NK-92 (cell line): ENCODE measurements around the gene OLFML2B.
"Not testable (repeated sequence)": the region's sequence is repeated elsewhere in the genome, so short reads cannot be mapped to it uniquely, and the experiment has no call there.

Source experiments
- DNase-seq: peaks from one replicate; lab custom pipeline; 2025; ENCODE audit not compliant: unreplicated experiment; lab: John Stamatoyannopoulos, UW

Gene OLFML2B

GRCh38 chr1:162023547-162024501 lies at the start of gene OLFML2B:
Gene OLFML2B, minus strand, starts transcription at chr1:162023869. Its CDS starts 439 bp downstream, at chr1:162023430.
- DNase-seq: no peak

GRCh38 chr1:162072740-162073139 lies 49.1 kb upstream of the OLFML2B start:
- no peak for DNase-seq

GRCh38 chr1:162070825-162071224 lies 47.2 kb upstream of the OLFML2B start:
- no peak for DNase-seq

GRCh38 chr1:162070094-162070748 lies 46.6 kb upstream of the OLFML2B start:
- no peak for DNase-seq

- DNase-seq: no peak
These were observed 45.8 kb upstream of the OLFML2B start, which contains the start of gene NOS1AP for GRCh38 chr1:162069334-162070093. Gene NOS1AP, plus strand, starts transcription at chr1:162069691. Its CDS starts 487 bp downstream, at chr1:162070178.

GRCh38 chr1:162068301-162068700 lies 44.6 kb upstream of the OLFML2B start:
- DNase-seq: no peak

- DNase-seq: no peak
These were observed 43.8 kb upstream of the OLFML2B start for GRCh38 chr1:162067466-162067865.

GRCh38 chr1:162066836-162067235 lies 43.2 kb upstream of the OLFML2B start:
- not testable (repeated sequence) for DNase-seq

- DNase-seq: no peak
These were observed 41.3 kb upstream of the OLFML2B start for GRCh38 chr1:162065016-162065415.

- no peak for DNase-seq
These were observed 38.9 kb upstream of the OLFML2B start for GRCh38 chr1:162062542-162063015.

GRCh38 chr1:162060314-162060713 lies 36.6 kb upstream of the OLFML2B start:
- DNase-seq: no peak

GRCh38 chr1:162059721-162060120 lies 36.1 kb upstream of the OLFML2B start:
- no peak for DNase-seq

GRCh38 chr1:162056579-162056978 lies 32.9 kb upstream of the OLFML2B start:
- no peak for DNase-seq

- DNase-seq: no peak
These were observed 32.4 kb upstream of the OLFML2B start for GRCh38 chr1:162056043-162056442.

- DNase-seq: no peak
These were observed 31.4 kb upstream of the OLFML2B start for GRCh38 chr1:162055062-162055461.

GRCh38 chr1:162053949-162054348 lies 30.3 kb upstream of the OLFML2B start:
- DNase-seq: not testable (repeated sequence)

- no peak for DNase-seq
These were observed 23.3 kb upstream of the OLFML2B start for GRCh38 chr1:162046921-162047320.

- no peak for DNase-seq
These were observed 18.7 kb upstream of the OLFML2B start for GRCh38 chr1:162042361-162042760.

GRCh38 chr1:162040657-162041056 lies 17.0 kb upstream of the OLFML2B start:
- DNase-seq: no peak

- DNase-seq: no peak
These were observed 16.3 kb upstream of the OLFML2B start for GRCh38 chr1:162040001-162040400.

GRCh38 chr1:162038624-162039023 lies 15.0 kb upstream of the OLFML2B start:
- no peak for DNase-seq
